Lung microvascular endothelial cell (primary cell): ENCODE measurements around the gene KCTD14. TPM values are rescaled to one million over a fixed set of nuclear protein-coding genes. Genes with fewer than 3 reads are reported as not detected.
A peak's percentile ranks its signal among the peaks of the same experiment; 100 is the strongest.
"Not testable (repeated sequence)": the region's sequence is repeated elsewhere in the genome, so short reads cannot be mapped to it uniquely, and the experiment has no call there.

Source experiments
- DNase-seq, 2 donors: peaks; one replicate each; pipeline versions ENCODE4 v3.0.0 to v3.0.0-alpha.2; 2010; ENCODE audit warnings: low read depth in 2 of 2
- total RNA-seq: library from RNA; depleted of rRNA; stranded (reverse); fragments of >200 nt; gene quantifications from 2 replicates; pipeline ENCODE4 v1.2.1, GENCODE V29; 2014

The KCTD14 gene, protein sequence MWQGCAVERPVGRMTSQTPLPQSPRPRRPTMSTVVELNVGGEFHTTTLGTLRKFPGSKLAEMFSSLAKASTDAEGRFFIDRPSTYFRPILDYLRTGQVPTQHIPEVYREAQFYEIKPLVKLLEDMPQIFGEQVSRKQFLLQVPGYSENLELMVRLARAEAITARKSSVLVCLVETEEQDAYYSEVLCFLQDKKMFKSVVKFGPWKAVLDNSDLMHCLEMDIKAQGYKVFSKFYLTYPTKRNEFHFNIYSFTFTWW
- 0.22 TPM in 1 of 2 replicates, not detected in the other for total RNA-seq

DNA sequence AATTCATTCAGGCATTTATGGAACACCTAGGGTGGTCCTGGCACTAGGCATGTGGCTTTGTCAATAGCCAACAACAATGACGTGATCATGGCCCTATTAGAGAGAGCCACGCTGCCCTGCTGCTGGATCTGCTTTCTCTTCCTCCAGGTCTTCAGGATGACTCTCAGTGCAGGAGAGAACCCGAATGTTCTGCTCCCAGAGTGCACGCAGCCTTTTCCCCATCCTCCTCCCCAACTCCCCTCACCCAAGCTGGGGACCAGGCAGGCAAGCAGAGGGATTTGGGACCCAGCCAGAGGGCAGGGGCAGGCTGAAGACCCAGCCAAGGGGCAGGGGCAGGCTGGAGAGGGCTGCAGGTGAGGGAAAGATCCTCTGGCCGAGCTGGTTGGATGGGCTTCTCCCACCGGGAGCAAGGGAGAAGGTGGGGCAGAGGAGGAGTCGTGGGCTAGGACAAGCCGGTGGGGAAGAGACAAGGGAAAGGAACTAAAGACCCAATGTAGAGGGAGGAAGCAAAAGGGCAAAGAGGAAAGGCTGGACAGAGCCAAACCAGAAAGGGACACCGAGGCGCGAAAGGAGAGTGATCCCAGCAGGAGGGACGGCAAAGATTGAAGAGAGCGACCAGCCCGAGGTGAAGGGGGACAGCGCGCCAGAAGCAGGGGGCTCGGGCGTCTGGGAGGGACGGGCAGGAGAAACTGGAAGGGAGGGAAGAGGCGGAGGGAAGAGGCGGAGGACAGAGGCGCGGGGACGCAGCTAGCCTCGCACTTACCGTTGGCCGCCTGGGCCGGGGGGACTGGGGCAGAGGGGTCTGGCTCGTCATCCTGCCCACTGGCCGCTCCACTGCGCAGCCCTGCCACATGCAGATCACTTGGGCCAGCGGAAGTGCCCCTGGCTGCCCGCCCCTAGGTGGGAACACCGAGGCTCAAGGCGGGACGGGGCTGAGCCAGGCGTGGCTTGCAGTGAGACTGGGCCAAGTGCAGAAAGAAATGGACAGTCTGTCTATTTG lies at the start of gene KCTD14:
TSS of gene KCTD14 (minus strand) at position 880 of the 1,000 bp plus-strand sequence. CDS start at position 853, 27 bp downstream.
- DNase-seq: no peak

DNA sequence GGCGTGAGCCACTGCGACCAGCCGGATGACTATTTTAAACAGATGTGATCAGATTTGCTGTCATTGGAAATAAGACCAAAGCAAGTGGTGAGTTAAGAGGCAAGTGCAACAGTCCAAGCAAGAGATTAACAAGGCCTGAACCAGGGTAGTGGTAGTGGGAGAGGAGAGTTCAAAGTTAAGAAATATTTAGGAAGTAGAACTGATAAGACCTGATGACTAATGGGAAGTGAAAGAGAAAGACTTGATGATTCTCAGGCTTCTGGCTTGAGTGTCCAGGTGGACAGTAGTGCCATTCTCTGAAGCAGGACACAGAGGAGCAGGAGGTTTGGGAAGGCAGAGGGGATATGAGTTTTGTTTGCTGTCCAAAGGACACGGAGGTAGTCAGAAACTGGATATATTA lies 49.4 kb upstream of the KCTD14 start:
- DNase-seq: no peak

DNA sequence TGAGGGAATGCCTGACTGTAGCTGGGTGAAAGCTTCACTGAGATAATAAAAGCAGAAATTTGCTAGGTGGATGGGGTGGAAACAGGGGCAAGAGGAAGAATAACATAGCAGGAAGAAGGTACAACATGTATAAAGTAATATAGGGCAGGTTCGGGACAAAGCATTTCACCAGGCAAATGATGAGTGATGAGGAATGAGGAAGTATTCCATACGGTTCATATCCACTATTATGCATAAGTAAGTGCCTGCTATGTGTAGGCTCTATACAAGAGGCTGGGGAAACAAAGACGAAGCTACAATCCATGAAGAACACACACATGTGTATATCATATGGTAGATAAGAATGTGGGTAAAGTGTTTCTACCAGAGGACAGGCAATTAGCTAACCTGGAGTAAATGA lies 48.6 kb upstream of the KCTD14 start:
- no peak for DNase-seq

DNA sequence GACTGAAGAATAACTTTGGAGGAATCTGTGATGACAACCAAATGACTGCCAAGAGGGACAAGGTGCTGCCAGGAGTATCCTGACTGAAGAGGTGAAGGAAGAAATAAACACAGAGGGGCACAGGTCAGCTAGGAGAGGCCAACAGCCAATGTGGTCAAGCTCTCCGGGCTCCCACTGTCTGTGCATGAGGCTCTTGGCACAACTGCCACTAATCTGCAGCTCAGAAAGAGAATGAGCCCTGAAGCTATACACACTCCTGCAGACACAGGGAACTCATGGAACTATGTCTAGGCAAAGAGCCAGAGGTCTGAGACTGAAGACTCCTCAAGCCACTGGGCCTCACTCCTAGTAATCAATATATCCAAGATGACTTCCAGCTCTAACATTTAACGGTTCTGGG lies 47.5 kb upstream of the KCTD14 start:
- no peak for DNase-seq

DNA sequence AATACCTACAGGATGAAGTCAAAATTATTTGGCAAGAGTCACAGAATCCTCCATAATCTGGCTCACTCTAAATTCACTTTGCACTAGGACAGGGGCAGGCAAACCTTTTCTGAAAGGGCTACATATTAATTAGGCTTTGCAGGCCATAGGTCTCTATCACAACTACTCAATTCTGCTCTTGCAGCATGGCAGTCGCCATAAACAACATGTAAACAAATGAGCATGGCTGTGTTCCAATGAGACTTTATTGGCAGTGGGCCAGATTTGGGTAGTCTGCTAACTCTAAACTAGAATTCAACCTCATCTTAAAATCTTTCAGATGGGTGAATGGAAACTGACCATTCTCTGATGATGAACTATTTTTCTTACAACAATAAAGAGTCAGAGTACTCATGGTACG lies 46.4 kb upstream of the KCTD14 start:
- DNase-seq: peak; percentile 33 to 50

DNA sequence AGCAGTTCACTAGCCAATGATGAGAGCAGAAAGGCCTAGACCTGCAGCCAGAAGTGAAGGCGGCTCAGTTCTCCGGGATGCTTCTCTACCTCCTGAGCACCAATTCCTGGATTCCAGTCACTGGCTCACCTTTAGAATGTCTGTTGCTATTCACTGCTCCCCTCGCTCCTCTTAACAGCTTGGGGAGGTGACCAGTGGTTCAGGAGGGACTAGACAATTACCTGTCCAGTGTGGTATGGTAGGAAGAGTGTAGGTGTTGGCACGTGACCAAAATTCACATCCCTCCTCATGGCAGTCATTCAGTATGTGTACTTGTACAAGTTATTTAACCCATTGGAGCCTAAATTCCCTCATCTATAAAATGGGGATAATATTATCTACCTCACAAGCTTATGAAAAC lies 44.6 kb upstream of the KCTD14 start:
- DNase-seq: no peak

DNA sequence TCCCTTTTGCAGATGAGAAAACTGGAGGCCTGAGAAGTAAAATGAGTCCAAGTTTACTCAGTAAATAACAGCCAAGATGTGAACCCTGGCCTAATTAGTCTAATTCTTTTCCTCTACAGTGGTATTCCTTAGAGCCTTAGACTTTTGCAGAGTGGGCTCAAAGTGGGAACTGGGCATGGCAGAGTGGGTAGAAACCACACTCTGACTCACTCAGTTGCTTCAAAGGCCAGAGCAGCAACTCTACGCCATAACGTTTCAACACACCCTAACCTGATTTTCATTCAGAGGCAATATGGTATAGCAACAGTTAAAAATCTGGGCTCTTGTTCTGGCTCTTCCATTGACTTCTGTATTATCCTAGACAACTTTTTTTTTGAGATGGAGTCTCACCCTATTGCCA lies 43.4 kb upstream of the KCTD14 start:
- no peak for DNase-seq

DNA sequence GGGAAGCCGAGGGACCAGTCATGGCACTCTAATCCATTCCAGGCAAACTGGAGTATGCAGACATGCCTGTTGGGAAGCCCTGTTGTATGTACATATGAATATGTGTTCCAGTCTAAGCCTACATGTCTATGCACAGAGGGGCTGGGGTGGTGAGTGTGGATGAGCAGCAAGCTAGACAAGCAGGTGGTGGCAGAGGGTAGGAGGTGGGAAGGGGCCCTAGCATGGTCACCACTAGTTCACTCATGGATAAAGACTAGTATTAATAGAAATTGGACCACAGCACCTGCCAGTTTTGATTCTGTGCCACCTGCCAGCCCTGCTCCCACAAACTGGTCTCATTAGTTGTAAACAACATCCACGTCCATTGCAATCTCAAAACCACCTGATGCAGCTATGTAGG lies 42.1 kb upstream of the KCTD14 start:
- DNase-seq: no peak

DNA sequence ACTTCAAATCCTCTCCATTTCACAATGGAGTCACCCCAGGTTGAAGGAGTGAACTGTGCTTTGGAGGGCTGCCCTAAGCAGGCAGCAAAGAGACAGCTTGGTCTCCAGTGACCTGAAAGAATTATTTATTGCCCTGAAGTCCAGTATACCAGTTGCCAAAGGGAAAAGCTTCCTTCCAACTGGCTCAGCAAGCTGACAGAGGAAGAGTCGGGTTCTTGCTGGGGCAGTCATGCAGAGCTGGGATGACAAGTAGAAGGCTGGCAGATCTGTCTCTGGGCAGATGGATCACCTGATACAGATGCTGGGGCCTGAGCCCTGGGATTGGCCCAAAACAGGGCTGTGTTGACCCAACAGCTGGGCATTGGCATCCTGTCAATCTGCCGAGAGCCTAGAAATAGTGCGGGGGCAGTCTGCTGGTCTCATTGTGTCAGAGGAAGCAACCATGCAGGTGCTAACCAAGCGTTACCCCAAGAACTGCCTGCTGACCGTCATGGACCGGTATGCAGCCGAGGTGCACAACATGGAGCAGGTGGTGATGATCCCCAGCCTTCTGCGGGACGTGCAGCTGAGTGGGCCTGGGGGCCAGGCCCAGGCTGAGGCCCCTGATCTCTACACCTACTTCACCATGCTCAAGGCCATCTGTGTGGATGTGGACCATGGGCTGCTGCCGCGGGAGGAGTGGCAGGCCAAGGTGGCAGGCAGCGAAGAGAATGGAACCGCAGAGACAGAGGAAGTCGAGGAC lies 40.5 kb upstream of the KCTD14 start, which contains the start of gene THRSP:
TSS of gene THRSP (plus strand) at position 422 of the 742 bp plus-strand sequence. CDS start at position 443, 21 bp downstream.
- DNase-seq: no peak

DNA sequence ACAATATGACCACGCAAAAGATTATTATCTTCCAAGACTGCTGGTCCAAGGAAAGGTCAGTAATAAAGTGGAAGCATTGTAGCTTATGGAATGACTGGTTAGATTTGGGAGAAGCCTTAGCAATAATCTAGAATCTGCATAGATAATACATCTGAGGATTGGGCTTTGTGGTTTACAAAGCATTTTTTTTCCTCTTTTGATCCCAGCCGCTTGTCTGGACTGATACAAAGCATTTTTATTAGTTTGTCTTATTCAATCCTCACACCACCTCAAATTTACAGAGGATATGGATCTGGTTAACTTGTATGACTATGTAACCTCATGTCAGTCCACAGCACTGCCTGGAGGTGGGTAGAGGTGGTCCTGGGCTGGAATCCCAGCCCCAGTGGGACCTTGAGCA lies 39.6 kb upstream of the KCTD14 start:
- no peak for DNase-seq

DNA sequence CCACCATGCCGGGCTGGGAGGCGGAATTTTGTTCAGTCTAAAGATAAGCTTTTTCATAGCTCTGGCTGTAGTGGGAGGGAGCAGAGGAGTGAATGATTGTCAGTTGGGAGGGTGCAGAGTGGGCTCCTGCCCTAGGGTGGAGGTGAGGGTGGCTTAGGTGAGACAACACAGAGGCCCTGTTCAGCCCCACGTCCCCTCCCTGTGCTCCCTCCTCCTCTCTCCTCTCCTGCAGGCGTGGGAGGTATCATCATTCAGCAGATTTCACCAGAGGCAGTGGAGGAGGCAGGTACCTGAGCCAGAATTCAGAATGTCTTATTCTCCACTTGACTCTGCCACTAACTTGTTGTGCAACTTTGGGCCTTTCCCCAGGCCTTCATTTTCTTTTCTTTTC lies 38.8 kb upstream of the KCTD14 start:
- no peak for DNase-seq

DNA sequence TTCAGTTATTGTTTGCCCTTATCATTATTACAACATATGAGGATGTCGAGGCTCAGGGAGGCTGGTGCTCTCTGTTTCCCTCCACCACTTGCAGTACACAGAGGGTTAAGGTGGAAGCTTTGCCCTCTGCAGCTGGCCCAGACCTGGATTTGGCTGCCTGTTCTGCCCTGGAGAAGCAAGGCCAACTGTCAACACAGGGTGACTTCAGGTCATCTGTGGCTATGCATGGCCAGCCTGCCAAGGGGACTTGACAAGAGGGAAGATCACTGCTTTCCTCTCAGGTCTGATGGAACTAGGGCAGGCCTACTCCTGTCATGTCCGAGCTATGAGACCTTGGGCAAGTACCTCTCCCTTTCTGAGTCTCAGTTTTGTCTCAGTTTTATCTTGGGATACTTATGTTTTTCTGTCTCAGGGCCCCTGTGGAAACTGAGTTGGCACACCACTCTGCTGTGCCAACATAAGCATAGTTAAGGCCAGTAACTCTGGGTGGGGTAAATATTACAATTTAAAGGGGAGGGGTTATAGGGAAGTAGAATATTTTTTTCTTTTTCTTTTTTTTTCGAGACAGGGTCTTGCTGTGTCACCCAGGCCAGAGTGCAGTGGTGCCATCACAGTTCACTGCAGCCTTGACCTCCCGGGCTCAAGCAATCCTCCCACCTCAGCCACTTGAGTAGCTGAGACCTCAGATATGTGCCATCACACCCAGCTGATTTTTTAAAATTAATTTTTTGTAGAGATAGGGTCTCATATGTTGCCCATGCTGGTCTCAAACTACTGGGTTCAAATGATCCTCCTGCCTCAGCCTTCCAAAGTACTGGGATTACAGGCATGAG lies 38.2 kb upstream of the KCTD14 start:
- no peak for DNase-seq

DNA sequence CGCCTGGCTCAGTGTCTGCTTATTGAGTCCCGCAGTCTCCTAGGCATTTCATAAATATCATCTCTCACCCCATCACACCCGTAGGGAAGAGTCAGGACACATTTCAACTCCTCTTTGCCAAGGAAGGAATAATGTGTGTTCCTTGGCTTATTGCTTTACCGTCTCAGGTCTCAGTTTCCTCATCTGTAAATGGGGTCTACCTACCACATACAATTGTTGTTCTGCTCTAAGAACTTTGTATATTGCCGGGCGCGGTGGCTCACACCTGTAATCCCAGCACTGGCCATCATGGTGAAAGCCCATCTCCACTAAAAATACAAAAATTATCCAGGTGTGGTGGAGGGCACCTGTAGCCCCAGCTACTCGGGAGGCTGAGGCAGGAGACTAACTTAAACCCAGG lies 37.5 kb upstream of the KCTD14 start:
- no peak for DNase-seq

DNA sequence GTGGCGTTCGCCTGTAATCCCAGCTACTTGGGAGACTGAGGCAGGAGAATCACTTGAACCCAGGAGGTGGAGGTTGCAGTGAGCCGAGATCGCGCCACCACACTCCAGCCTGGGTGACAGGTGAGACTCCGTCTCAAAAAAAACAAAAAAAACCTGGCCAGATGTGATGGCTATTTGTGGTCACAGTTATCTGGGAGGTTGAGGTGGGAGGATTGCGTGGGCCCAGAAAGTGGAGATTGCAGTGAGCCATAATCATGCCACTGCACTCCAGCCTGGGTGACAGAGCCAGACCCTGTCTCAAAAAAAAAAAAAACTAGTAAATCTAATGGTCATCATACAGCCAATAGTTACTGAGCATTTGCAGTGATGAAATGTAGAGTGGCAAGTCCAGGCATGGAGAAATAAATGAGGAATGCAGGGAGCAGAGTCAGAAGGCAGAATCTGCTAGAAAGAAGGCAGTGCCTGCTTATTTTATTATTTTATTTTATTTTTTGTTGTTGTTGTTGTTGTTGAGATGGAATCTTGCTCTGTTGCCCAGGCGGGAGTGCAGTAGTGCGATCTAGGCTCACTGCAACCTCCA lies 36.8 kb upstream of the KCTD14 start:
- not testable (repeated sequence) for DNase-seq

DNA sequence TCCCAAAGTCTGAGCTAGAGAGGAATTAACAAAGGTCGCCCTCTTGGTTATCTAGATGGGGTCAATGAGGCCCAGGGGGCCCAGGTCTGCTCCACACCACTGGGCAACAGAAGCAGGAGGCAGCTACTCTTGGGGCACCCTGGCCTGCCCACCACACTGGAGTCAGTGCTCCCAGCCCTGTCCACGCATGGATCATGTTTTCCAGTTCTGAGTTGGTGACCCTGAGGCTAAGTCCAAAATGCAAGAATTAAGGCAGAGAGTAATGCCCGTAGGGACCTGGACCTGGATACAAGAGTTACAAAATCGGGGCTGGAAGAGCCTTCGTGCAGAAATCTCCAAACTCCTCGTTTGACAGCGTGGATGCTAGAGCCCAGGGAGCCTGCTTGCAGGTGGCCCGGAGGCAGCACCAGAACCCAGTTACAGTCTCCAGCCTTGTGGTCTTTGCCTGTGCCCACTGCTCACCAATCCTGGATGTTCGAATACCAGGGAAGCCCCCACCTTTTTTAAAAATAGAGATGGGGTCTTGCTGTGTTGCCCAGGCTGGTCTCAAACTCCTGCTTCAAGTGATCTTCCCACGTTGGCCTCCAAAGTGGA lies 34.5 kb upstream of the KCTD14 start:
- DNase-seq: no peak

DNA sequence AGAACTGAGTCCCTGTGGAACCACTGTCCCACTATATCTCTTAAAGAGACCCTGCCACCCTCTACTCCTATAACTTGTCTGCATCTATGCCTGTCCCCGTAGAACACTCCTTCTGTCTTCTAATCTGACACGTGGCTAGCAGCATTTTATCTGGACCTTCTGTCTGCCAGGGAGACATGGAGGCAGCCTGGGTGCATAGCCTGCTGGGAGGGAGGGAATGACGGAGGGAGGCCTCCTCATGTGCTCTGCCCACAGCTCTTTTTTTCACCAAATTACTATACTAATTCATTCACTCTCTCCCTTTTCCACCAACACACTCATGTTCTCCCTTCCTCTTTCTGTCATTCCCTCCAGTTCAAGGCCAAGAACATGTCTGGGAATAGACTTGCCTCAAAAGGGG lies 33.0 kb upstream of the KCTD14 start:
- no peak for DNase-seq

DNA sequence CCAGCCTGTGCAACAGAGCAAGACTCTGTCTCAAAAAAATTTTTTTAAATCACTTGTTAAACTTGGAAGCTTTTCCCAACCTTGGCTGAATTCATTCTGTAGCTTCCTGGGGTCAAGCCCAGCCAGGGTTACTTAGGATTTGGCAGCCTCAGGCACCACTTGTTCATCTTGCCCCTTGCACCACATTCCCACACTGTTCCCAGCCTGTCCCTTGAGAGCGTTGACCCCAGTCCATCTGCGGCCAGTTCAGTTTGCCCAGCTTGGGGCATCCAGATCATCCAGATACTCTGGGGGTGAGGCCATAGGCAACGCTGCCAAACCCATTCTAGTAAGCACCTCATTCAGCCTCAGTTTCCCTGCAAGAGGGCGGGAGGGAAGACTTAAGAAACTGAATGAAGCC lies 31.9 kb upstream of the KCTD14 start:
- no peak for DNase-seq

DNA sequence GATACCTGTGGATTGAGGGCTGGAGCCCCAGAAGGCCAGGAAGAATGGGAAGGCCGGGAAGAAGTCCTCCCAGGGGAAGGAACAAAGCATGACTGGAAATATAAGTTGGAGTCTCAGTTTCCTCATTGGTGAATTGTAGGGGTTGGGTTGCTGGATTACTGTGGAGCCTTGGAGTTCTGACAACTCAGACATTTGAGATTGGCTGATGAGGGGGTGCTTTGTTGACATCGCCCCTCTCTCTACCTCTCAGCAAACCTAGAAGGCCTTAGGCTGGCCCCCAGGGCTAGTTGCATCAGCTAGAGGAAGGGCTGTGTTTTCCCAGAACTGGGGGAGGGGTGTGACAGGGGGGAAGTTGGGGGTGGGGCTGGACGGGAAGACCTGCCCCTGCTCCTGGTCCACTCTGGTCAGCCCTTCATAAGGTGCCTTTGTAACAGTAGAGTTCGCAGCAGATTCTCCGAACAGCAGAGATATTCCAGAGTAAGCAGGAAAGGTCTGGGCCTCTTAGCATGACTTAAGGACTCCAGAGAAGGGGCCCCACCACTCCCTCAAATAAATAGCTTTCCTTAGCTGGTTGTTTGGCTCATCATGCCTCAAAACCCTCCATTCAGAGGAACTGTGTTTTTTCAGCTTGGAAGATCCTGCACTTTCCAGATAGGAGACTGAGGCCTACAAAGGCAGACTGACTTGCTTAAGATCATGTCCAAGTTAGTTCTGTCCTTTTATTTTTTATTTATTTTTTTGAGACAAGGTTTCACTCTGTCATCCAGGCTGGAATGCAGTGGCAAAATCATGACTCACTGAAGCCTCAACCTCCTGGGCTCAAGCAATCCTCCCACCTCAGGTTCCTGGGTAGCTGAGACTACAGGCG lies 28.1 kb upstream of the KCTD14 start:
- DNase-seq: peak in 1 of 2 donors; percentile 29

DNA sequence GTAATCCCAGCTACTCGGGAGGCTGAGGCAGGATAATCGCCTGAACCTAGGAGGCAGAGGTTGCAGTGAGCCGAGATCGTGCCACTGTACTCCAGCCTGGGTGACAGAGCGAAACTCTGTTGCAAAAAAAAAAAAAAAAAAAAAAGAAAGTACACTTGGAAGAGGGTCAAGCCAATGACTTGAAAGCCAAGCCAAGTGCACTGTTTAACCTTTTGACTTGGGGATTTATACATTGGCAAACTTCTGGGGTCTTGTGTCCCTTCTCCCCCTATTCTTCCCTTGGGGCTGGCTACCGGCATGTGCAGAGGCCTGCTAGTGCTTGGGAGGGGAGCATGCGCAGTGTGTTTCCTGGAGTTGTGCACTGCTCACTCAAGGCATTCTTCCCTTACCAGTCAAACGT lies 26.3 kb upstream of the KCTD14 start:
- no peak for DNase-seq
